ENCODE results near the gene CORO2B.

Gene CORO2B

DNA sequence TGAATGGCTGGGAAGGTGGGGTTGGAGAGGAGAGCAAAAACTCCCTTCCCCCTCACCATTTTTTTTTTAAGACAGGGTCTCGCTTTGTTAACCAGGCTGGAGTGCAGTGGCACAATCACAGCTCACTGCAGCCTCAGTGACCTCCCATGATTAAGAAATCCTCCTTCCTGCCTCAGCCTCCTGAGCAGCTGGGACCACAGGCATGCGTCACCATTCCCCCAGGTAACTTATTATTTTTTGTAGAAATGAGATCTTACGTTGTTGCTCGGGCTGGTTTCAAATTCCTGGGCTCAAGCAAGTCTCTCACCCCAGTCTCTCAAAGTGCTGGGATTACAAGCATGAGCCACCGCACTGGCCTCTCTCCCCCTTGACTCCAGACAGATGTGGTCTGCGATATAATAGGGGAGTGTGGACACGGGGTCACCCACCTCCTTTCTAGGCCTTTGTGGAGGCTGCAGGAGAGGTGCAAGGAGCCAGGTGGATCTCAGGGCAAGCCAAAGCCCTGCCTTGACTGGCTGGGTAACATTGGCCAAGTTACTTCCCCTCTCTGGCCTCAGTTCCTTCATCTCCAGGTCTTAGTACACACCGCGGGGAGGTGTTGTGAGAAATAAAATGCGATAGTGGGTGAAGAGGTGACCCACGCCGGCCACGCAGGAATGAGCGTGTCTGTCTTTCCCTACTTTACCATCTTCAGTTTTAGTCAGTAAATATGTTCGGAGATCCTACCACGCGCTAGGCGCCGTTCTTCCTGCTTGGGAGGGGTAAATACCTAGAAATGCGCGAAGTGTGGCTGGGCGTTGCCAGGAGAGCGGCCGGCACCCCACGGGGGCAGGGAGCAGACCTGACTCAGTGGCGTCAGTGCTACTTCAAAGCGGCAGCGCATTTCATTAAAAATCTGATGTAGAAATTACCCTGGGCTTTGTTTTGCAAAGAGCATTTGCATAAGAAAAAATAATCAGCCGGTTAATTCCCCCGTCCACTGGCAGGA is 20.2 kb upstream of the CORO2B start:
- no peak for DNase-seq (ENCODE audit: low read depth in 1 of 2, low spot score in 1 of 2)
- H3K4me3 ChIP-seq (replicated peaks; ENCODE audit: insufficient read depth, low read length) = no peak overlapping the region
- peaks cover 9% of the 10 kb centered on the region for H3K27me3 ChIP-seq (ENCODE audit: insufficient read depth, poor library complexity, severe bottlenecking)
- TF ChIP-seq POLR2AphosphoS5 (IDR thresholded peaks at IDR 0.05; ENCODE audit: low read depth) (no peak), GABPA (IDR thresholded peaks at IDR 0.05; ENCODE audit: low read depth) (no peak), SPI1 (IDR thresholded peaks at IDR 0.05; ENCODE audit: borderline replicate concordance, low read depth) (peak; percentile 23; the same call in 1 of the 2 replicates)
- no peak overlapping the region for H3K27ac ChIP-seq (replicated peaks)

DNA sequence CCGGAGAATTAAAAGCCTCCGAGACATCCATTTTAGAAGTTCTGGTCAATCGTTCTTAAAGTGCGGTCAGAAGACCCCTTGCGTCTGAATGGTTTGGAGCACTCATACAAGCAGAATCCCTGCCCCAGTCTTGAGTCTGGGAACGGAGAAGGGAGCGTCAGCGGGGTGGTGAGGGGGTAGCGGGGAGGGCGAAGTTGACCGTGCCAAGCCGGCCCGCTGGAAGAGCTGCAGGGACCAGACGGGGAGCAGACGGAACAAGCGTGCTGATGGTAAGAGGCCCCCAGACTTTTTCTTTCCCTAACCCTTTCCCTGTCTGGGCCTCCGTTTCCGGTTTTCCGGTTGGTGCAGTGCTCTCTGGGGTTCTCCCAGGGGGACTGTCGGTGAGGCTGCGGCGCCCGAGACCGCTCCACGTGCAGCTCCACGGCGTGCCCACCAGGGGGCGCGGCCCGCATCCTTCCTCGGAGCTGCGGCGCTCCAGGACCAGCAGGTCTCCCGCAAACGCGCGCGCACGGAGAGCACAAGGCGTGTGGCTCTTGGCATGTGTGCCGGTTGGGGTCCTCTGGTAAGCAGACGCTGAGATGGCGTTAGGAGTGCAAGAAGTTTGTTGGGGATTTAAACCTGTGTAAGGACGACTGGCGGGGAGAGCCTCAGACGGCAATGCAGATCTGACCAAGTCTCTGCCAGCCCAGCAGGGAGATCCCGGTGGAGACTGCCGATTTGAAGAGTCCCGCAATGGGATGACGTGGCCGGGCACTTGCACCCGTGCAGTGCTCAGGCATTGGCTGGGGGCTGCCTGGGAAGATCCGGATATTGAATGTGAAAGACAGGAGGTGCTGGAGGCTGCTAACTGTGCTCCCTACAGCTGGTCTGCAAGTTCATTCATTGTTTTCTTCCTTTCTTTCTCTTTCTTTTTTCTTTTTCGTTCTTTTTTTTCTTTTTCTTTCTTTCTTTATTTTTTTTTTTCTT is 19.2 kb upstream of the CORO2B start:
- peaks cover 9% of the 10 kb centered on the region for H3K27me3 ChIP-seq (ENCODE audit: insufficient read depth, poor library complexity, severe bottlenecking)
- TF ChIP-seq, protein P1, sequence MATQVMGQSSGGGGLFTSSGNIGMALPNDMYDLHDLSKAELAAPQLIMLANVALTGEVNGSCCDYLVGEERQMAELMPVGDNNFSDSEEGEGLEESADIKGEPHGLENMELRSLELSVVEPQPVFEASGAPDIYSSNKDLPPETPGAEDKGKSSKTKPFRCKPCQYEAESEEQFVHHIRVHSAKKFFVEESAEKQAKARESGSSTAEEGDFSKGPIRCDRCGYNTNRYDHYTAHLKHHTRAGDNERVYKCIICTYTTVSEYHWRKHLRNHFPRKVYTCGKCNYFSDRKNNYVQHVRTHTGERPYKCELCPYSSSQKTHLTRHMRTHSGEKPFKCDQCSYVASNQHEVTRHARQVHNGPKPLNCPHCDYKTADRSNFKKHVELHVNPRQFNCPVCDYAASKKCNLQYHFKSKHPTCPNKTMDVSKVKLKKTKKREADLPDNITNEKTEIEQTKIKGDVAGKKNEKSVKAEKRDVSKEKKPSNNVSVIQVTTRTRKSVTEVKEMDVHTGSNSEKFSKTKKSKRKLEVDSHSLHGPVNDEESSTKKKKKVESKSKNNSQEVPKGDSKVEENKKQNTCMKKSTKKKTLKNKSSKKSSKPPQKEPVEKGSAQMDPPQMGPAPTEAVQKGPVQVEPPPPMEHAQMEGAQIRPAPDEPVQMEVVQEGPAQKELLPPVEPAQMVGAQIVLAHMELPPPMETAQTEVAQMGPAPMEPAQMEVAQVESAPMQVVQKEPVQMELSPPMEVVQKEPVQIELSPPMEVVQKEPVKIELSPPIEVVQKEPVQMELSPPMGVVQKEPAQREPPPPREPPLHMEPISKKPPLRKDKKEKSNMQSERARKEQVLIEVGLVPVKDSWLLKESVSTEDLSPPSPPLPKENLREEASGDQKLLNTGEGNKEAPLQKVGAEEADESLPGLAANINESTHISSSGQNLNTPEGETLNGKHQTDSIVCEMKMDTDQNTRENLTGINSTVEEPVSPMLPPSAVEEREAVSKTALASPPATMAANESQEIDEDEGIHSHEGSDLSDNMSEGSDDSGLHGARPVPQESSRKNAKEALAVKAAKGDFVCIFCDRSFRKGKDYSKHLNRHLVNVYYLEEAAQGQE (IDR thresholded peaks at IDR 0.05; ENCODE audit: insufficient replicate concordance, low read depth) = no peak
- no peak for TF ChIP-seq GABPA (IDR thresholded peaks at IDR 0.05; ENCODE audit: low read depth)
- TF ChIP-seq, protein P2, sequence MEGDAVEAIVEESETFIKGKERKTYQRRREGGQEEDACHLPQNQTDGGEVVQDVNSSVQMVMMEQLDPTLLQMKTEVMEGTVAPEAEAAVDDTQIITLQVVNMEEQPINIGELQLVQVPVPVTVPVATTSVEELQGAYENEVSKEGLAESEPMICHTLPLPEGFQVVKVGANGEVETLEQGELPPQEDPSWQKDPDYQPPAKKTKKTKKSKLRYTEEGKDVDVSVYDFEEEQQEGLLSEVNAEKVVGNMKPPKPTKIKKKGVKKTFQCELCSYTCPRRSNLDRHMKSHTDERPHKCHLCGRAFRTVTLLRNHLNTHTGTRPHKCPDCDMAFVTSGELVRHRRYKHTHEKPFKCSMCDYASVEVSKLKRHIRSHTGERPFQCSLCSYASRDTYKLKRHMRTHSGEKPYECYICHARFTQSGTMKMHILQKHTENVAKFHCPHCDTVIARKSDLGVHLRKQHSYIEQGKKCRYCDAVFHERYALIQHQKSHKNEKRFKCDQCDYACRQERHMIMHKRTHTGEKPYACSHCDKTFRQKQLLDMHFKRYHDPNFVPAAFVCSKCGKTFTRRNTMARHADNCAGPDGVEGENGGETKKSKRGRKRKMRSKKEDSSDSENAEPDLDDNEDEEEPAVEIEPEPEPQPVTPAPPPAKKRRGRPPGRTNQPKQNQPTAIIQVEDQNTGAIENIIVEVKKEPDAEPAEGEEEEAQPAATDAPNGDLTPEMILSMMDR (IDR thresholded peaks at IDR 0.05; ENCODE audit: insufficient read depth, low read length) = peak; percentile 80
- peak; percentile 47 to 61 for DNase-seq (ENCODE audit: low read depth in 1 of 2, low spot score in 1 of 2)
- no peak overlapping the region for H3K27ac ChIP-seq (replicated peaks)
- H3K4me3 ChIP-seq (replicated peaks; ENCODE audit: insufficient read depth, low read length) = peak overlapping the region; percentile 7

DNA sequence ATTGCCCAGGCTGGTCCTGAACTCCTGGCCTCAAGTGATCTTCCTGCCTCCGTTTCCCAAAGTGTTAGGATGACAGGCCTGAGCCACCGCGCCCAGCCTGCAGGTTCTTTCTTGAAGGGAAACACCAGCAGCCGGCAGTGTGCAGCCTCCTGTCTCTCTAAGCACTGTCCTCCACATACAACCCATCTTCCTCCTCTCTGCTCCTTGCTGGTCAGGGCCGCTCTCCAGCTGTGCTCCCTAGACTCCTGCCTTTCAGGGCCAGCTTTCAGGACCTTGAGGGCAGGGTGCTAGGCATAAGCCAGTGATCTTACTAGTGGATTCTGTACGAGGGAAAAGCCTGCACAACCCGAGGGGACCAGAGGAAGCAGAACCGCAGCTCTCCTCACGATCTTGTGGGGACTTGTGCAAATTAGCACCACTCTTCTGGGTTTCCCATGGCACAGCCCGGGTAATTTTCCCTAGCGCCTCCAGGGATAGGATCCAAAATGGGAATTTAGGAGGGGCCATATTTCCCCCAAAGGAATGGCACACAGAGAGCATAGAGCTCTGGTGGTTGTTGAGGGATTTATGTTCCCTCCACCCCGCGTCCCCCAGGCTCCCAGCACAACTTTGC is 18.2 kb upstream of the CORO2B start:
- Histone ChIP-seq H3K27me3 (ENCODE audit: insufficient read depth, poor library complexity, severe bottlenecking) (peaks cover 9% of the 10 kb centered on the region), H3K27ac (replicated peaks) (no peak overlapping the region), H3K4me3 (replicated peaks; ENCODE audit: insufficient read depth, low read length) (no peak overlapping the region)
- no peak for DNase-seq (ENCODE audit: low read depth in 1 of 2, low spot score in 1 of 2)
- TF ChIP-seq, protein P2 (IDR thresholded peaks at IDR 0.05; ENCODE audit: insufficient read depth, low read length) = no peak
- TF ChIP-seq GABPA (IDR thresholded peaks at IDR 0.05; ENCODE audit: low read depth) (no peak), POLR2AphosphoS5 (IDR thresholded peaks at IDR 0.05; ENCODE audit: low read depth) (no peak), SPI1 (IDR thresholded peaks at IDR 0.05; ENCODE audit: borderline replicate concordance, low read depth) (no peak)
- TF ChIP-seq, protein P1 (IDR thresholded peaks at IDR 0.05; ENCODE audit: insufficient replicate concordance, low read depth) = no peak
